Activated CD4-positive, alpha-beta memory T cell treated with anti-CD3 and anti-CD28 coated beads for 36 hours (primary cell): ENCODE data around the gene LRP8. TPM values are rescaled to one million over a fixed set of nuclear protein-coding genes. Genes with fewer than 3 reads are reported as not detected.
"Not testable (repeated sequence)": the region's sequence is repeated elsewhere in the genome, so short reads cannot be mapped to it uniquely, and the experiment has no call there.

Source experiments
- CTCF ChIA-PET: fragments of 350-600 bp; sonication (Branson Sonifier 250); formaldehyde crosslinking; loops from one replicate; lab custom pipeline; 2021; ENCODE audit warnings: antibody characterized with exemption, inconsistent platforms; lab: Charles Lee
- POLR2A ChIA-PET: fragments of 350-600 bp; sonication (Branson Sonifier 250); formaldehyde crosslinking; loops from one replicate; lab custom pipeline; 2021; ENCODE audit warnings: antibody characterized with exemption; lab: Charles Lee
- DNase-seq: peaks from one replicate; pipeline ENCODE4 v3.0.0-alpha.2; 2020
- H3K27ac Mint-ChIP-seq: one replicate; pipeline ENCODE4 v1.8.0; 2021; ENCODE audit warnings: mixed read lengths
- H3K27me3 Mint-ChIP-seq: one replicate; pipeline ENCODE4 v1.8.0; 2021; ENCODE audit warnings: mixed read lengths
- H3K36me3 Mint-ChIP-seq: one replicate; pipeline ENCODE4 v1.8.0; 2021; ENCODE audit warnings: mixed read lengths
- H3K4me1 Mint-ChIP-seq: one replicate; pipeline ENCODE4 v1.8.0; 2021; ENCODE audit warnings: low read depth, mixed read lengths
- H3K4me3 Mint-ChIP-seq: one replicate; pipeline ENCODE4 v1.8.0; 2021; ENCODE audit warnings: mild to moderate bottlenecking, mixed read lengths
- H3K9me3 Mint-ChIP-seq: one replicate; pipeline ENCODE4 v1.8.0; 2021; ENCODE audit warnings: mixed read lengths
- intact Hi-C: fragments of 100-400 bp; cut with micrococcal nuclease; formaldehyde crosslinking; loops from one replicate; pipeline ENCODE4 v1.15.1; 2023
- total RNA-seq, 2 experiments: library from RNA; stranded (reverse); gene quantifications; one replicate each; pipeline ENCODE4 v1.2.3, GENCODE V29; 2021

LRP8 gene
- total RNA-seq, 2 experiments from 2014 or later: 38.6 to 38.8 TPM

DNA sequence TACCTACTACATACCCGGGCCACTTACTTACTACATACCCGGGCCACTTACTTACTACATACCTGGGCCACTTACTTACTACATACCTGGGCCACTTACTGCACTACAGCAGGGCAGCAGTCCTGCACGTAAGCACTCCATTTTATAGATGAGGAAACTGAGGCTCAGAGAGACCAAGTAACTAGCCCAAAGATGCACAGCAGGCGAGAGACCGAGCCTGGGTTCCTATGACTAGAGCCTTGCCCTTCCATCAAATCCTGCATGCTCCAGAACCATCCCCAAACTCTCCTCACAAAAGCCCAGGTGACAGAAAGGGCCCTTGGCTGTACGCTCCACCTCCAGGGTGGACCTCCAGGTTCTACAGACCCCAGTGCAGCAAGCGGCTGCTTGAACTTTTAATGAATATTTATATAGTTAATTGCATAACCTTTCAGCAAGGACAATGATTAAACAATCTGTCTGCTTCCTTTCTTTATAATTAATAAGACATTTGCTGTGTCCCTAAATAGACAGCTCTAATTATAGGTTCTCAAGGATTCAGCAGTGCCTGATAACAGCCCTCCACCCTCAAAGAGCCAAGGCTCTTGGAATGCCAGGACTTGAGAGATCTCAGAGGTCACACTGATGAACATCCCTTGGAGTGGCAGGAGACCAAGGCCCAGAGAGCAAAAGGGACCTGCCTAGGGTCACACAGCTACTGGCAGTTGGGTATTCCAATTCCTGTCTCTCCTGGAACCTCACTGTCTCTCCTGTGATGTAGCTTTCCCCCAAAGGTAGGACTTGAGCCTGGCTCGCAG, 43.4 kb downstream of the LRP8 start:
- no peak overlapping the region for H3K4me3 Mint-ChIP-seq
- H3K27ac Mint-ChIP-seq: no peak overlapping the region

DNA sequence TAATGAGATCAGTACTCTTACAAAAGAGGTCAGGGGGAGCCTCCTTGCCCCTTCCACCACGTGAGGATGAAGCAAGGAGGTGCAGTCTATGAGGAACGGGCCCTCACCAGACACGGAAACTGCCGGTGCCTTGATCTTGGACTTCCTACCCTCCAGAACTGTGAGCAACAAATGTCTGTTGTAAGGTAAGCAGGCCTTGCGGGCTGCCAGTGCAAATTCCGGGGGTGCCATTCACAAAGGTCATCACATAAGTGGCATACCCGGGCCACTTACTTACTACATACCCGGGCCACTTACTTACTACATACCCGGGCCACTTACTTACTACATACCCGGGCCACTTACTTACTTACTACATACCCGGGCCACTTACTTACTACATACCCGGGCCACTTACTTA, 44.7 kb downstream of the LRP8 start:
- H3K27ac Mint-ChIP-seq, intact Hi-C loops, DNase-seq, H3K4me3 Mint-ChIP-seq, H3K27me3 Mint-ChIP-seq, H3K9me3 Mint-ChIP-seq, POLR2A ChIA-PET: not testable (repeated sequence)
- Mint-ChIP-seq H3K36me3 (peaks cover 17% of the 10 kb centered on the region), H3K4me1 (peaks cover 10% of the 10 kb centered on the region)
- CTCF ChIA-PET: interaction anchor here (6.4 kb wide), 1 partner anchor 111 kb away, joined by 163 read pairs; no protein-coding TSS in a partner anchor

More for the DNA sequence above, 43.4 kb downstream of the LRP8 start:
- Mint-ChIP-seq H3K4me1 (peaks cover 10% of the 10 kb centered on the region), H3K36me3 (peaks cover 21% of the 10 kb centered on the region), H3K9me3 (no peaks in the 10 kb centered on the region), H3K27me3 (no peaks in the 10 kb centered on the region)
- intact Hi-C loops: no loop called here
- ChIA-PET CTCF (no interaction called here), POLR2A (no interaction called here)
- DNase-seq: no peak

DNA sequence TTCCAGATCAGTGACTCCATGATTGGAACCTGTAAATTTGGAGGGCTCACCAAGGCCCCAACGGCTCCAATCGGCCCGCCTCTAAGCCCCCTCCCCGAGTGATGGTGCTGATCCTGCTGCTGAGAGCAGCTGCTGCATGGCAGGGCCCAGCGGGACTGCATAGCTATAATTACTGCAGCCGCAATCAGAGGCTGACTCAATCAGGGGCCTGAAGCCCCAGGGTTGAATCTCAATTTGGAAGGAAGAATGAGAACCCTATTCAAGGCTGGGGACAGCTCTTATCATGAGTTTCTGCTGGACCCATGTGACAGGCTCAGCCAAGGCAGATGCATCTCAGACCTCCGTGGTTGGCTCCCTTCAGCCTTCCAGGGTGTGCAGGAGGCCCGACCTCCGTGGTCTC, 46.7 kb downstream of the LRP8 start:
- Mint-ChIP-seq H3K9me3 (no peaks in the 10 kb centered on the region), H3K36me3 (peaks cover 21% of the 10 kb centered on the region), H3K4me3 (no peak overlapping the region), H3K4me1 (no peaks in the 10 kb centered on the region), H3K27me3 (no peaks in the 10 kb centered on the region), H3K27ac (no peak overlapping the region)
- CTCF ChIA-PET: interaction anchor here (0.9 to 6.4 kb wide), 3 partner anchors 13 to 113 kb away, joined by 3 to 163 read pairs (median 3); no protein-coding TSS in a partner anchor
- POLR2A ChIA-PET: no interaction called here
- intact Hi-C loops: no loop called here
- no peak for DNase-seq

DNA sequence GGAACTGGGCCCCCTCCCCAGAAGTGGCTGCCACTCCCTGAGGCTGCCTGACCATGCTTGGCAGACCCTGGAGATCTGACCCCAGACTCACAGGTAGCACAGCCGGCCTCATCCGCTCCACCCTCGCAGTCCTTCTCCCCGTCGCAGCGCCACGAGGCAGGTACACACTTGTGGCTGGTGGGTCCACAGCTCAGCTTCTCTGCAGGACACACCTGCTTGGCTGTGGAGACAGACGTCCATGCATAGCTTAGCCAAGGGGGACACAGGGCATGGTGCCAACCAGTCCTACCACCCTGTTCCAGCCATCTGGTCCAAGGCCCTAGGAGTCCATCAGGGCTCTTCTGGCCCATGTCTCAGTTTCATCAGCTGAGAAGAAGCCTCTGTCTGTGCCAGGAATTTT, 47.4 kb downstream of the LRP8 start:
- no peaks in the 10 kb centered on the region for H3K9me3 Mint-ChIP-seq
- no peak overlapping the region for H3K27ac Mint-ChIP-seq
- no peaks in the 10 kb centered on the region for H3K27me3 Mint-ChIP-seq
- peaks cover 22% of the 10 kb centered on the region for H3K36me3 Mint-ChIP-seq
- CTCF ChIA-PET: interaction anchor here (1.5 to 6.4 kb wide), 2 partner anchors 87 to 113 kb away, joined by 3 to 163 read pairs; no protein-coding TSS in a partner anchor
- no peak for DNase-seq
- POLR2A ChIA-PET: no interaction called here
- H3K4me3 Mint-ChIP-seq: no peak overlapping the region
- intact Hi-C loops: no loop called here
- H3K4me1 Mint-ChIP-seq: no peaks in the 10 kb centered on the region

DNA sequence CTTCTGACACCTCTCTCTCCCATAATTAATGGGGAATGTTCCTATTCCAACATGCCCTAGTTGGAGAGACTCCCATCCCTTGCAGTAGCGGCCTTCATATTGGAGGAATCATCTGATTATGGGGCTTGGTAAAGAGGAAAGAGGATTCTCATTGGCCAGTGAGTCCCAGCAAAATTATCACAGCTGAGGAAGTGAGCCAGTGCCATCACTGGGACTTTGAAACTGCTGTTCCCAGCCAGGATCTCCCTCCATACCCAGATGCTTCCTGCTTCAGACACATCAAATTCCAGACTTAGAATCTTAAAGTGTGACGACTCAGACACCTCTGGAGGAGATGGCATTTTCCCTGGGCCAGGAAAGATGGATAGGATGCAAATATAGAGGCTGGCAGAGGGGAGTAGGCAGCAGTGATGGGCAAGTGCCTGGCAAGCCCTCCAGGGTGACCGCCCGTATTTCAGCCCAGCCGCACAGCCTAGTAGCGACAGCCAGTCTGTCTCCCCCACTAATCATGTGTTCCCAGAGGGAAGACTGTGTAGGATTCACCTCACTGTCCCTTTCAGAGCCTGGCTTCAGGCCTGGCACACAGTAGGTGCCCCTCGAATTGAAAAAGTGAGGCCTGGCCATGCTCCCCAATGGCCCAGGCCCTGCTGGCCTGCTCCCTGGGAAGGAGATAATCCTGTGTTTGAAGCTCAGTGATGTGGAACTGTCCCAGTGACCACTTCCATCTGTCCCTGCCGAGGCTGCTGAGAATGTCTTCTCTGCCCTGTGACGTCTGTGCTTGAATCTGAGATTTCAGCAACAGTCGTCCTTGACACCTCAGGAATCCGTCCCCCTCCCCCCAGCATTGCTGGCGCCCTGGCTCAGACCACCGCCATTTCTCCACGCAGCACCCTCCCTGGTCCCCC, 48.3 kb downstream of the LRP8 start:
- ChIA-PET CTCF (interaction anchor here (1.3 to 6.4 kb wide), 8 partner anchors 8 to 121 kb away, joined by 3 to 163 read pairs (median 8); no protein-coding TSS in a partner anchor), POLR2A (no interaction called here)
- Mint-ChIP-seq H3K27ac (no peak overlapping the region), H3K9me3 (no peaks in the 10 kb centered on the region), H3K36me3 (peaks cover 24% of the 10 kb centered on the region), H3K4me1 (no peaks in the 10 kb centered on the region), H3K4me3 (no peak overlapping the region), H3K27me3 (no peaks in the 10 kb centered on the region)
- intact Hi-C loops: no loop called here
- DNase-seq: no peak

DNA sequence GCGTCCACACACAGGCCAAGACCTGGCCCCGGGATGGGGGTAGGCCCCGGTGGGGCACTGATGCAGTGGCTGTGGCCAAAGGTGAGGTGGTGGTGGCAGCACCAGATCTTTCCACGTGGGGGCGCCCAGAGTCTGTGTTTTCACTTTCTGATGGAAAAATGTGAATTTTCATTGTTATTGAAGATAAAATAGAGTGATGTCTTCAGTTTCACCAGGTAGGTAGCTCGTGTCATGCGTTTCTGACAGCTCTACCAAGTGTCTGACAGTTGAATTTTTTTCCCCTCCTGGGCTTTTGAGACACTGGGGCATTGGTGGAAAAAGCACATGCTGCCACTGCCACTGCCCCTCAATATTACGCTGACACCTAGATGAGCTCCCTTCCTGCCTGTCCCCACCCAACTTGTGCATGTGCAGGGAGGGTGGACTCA, 49.6 kb downstream of the LRP8 start:
- H3K4me3 Mint-ChIP-seq: no peak overlapping the region
- ChIA-PET POLR2A (interaction anchor here (0.8 kb wide), 2 partner anchors 9 to 115 kb away, joined by 3 read pairs; no protein-coding TSS in a partner anchor), CTCF (interaction anchor here (0.6 to 6.4 kb wide), 29 partner anchors 8 to 796 kb away, joined by 3 to 163 read pairs (median 4); no protein-coding TSS in a partner anchor)
- intact Hi-C loops: loop anchor here (1.0 kb wide), 1 partner anchor 115 kb away; no protein-coding TSS in a partner anchor
- H3K4me1 Mint-ChIP-seq: no peaks in the 10 kb centered on the region
- H3K36me3 Mint-ChIP-seq: peaks cover 32% of the 10 kb centered on the region
- no peaks in the 10 kb centered on the region for H3K27me3 Mint-ChIP-seq
- no peaks in the 10 kb centered on the region for H3K9me3 Mint-ChIP-seq
- DNase-seq: peak; percentile 77
- no peak overlapping the region for H3K27ac Mint-ChIP-seq

DNA sequence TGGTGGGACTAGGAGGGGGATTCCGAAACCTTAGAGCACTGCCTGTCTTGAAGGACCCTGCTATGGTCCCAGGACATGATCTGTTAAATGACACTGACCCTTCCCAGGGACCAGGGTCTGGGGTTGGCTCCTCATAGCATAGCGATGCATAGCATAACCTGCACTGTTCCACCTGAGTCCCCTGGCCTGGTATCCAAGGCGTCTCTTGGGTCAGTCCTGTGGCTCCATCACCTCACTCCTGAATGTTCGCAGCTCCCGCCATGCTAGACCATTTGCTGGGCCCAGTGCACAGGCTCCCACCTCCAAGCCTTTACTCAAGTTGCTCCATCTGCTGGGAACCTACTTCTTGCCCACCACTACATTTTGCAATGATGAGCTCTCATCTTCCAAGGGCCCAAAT, 50.5 kb downstream of the LRP8 start:
- no peaks in the 10 kb centered on the region for H3K4me1 Mint-ChIP-seq
- CTCF ChIA-PET: interaction anchor here (1.1 to 6.4 kb wide), 10 partner anchors 9 to 136 kb away, joined by 3 to 163 read pairs (median 12); no protein-coding TSS in a partner anchor
- no peaks in the 10 kb centered on the region for H3K9me3 Mint-ChIP-seq
- no peak for DNase-seq
- POLR2A ChIA-PET: no interaction called here
- no peak overlapping the region for H3K27ac Mint-ChIP-seq
- H3K27me3 Mint-ChIP-seq: no peaks in the 10 kb centered on the region
- H3K4me3 Mint-ChIP-seq: no peak overlapping the region
- intact Hi-C loops: no loop called here
- peaks cover 36% of the 10 kb centered on the region for H3K36me3 Mint-ChIP-seq

DNA sequence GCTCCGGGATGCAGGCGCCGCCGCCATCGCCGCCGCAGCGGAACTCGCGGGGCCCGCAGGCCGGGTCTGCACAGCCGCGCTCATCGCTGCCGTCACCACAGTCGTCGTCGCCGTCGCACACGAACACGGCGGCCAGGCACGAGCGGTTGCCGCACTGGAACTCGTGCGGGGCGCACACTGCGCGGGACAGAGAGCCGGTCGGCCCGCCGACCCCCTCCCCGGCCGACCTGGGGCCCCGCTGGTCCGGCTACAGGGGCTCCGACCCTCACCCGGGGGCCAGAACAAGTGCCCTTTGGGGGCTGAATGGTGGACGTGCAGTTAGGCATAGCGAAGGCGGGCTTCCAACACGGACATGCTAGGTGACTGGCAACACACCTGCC, 51.0 kb downstream of the LRP8 start:
- H3K27ac Mint-ChIP-seq: no peak overlapping the region
- intact Hi-C loops: no loop called here
- H3K4me3 Mint-ChIP-seq: no peak overlapping the region
- CTCF ChIA-PET: interaction anchor here (1.1 to 6.4 kb wide), 6 partner anchors 9 to 127 kb away, joined by 3 to 163 read pairs (median 14); no protein-coding TSS in a partner anchor
- H3K27me3 Mint-ChIP-seq: no peaks in the 10 kb centered on the region
- H3K9me3 Mint-ChIP-seq: no peaks in the 10 kb centered on the region
- no peaks in the 10 kb centered on the region for H3K4me1 Mint-ChIP-seq
- POLR2A ChIA-PET: no interaction called here
- H3K36me3 Mint-ChIP-seq: peaks cover 35% of the 10 kb centered on the region
- DNase-seq: no peak

DNA sequence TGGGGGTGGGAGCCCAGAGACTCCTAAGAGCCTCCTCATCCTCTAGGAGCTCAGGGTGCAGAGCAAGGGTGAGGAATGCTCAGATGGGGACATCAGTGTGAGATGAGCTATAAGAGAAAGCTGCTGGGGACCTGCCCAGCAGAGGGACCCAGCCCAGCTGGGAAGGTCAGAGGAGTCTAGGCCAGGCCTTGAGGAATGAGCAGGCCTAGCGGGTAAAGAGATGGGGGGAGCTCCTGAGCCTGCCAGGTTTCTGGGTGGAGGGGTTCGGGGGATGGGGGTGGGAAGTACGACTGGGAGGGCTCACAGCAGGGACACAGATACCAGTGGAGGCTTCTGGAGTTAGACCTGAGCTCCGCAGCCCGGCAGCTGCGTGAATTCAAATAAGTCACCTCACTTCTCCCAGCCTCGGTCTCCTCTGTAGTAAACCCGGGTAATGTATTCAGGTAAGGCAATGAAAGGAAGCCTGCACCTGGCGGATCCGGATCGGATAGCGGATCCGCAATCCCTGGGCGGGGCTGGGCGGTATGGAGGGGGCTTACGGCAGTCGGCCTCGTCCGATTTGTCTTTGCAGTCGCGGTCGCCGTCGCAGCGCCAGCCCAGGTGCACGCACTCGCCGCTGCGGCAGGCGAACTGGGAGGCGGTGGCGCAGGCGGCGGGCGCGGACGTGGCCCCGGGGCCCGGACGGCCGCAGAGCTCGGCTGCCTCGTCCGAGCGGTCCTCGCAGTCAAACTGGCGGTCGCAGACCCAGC, 51.5 kb downstream of the LRP8 start:
- peaks cover 36% of the 10 kb centered on the region for H3K36me3 Mint-ChIP-seq
- no peaks in the 10 kb centered on the region for H3K9me3 Mint-ChIP-seq
- ChIA-PET CTCF (interaction anchor here (2.6 kb wide), 1 partner anchor 117 kb away, joined by 18 read pairs; no protein-coding TSS in a partner anchor), POLR2A (interaction anchor here (0.5 kb wide), 1 partner anchor 114 kb away, joined by 3 read pairs; no protein-coding TSS in a partner anchor)
- intact Hi-C loops: no loop called here
- no peak overlapping the region for H3K4me3 Mint-ChIP-seq
- H3K27me3 Mint-ChIP-seq: no peaks in the 10 kb centered on the region
- no peaks in the 10 kb centered on the region for H3K4me1 Mint-ChIP-seq
- no peak for DNase-seq
- H3K27ac Mint-ChIP-seq: no peak overlapping the region

DNA sequence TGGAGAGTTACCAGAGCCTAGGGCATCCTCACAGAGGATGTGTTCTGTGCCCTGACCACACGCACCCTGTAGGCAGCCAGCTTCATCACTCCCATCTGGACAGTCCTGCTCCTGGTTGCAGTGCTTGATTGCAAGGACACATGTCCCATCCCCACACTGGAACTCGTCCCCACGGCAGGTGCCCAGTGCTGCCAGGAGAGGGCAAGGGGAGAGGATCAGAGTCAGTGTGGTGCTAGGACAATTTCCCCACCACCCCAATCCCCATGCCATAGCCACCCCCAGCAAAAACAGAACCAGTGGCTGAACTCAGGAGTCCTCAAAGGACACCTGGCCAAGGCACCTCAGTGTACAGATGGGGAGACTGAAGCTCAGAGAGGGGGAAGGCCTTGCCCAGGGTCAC, 52.3 kb downstream of the LRP8 start:
- intact Hi-C loops: no loop called here
- H3K36me3 Mint-ChIP-seq: peaks cover 41% of the 10 kb centered on the region
- POLR2A ChIA-PET: no interaction called here
- H3K9me3 Mint-ChIP-seq: no peaks in the 10 kb centered on the region
- CTCF ChIA-PET: interaction anchor here (2.6 kb wide), 1 partner anchor 117 kb away, joined by 18 read pairs; no protein-coding TSS in a partner anchor
- no peak overlapping the region for H3K27ac Mint-ChIP-seq
- H3K4me3 Mint-ChIP-seq: no peak overlapping the region
- no peak for DNase-seq
- no peaks in the 10 kb centered on the region for H3K27me3 Mint-ChIP-seq
- no peaks in the 10 kb centered on the region for H3K4me1 Mint-ChIP-seq

DNA sequence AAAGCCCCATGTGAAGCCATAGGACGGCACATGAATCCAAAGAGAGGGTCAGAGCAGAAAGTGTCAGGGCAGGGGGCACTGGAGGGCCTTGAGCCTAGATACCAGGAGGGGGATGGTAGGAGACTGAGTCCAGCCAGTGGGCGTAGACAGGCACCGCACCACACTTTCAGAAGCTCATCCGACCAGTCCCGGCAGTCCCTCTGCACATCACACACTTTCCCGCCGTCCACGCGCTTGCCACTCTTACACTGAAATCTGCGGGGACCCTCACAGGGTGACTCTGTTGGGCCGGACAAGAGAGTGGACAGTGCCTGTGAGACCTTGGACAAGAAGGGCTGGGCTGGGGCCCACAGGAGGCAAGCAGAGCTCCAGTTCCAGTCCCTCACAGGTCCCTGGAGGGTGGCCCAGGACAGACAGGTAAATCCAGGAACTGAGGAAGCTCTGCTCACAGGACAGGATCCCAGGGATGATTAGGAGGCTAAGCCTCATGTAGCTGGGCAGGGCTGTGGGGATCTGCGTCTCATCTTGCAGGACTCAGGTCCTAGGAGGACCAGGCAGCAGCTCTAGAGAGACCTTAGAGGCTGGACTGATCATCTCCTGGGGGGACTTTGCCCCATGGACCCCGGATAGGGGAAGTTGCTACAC, 53.2 kb downstream of the LRP8 start:
- no peaks in the 10 kb centered on the region for H3K4me1 Mint-ChIP-seq

More for the DNA sequence above, 53.2 kb downstream of the LRP8 start:
- Mint-ChIP-seq H3K9me3 (no peaks in the 10 kb centered on the region), H3K27ac (no peak overlapping the region), H3K27me3 (no peaks in the 10 kb centered on the region), H3K36me3 (peaks cover 39% of the 10 kb centered on the region), H3K4me3 (no peak overlapping the region)
- intact Hi-C loops: no loop called here
- CTCF ChIA-PET: interaction anchor here (2.6 kb wide), 1 partner anchor 118 kb away, joined by 18 read pairs; no protein-coding TSS in a partner anchor
- POLR2A ChIA-PET: no interaction called here
- no peak for DNase-seq
